ENCODE results near the gene PARK7. TPM values are rescaled to one million over a fixed set of nuclear protein-coding genes. Genes with fewer than 3 reads are reported as not detected.

PARK7 gene
- total RNA-seq, 6 experiments from 2014 or later: 144 to 218 (median 173) TPM

- WGBS (ENCODE audit: insufficient coverage, low coverage, low lambda C conversion rate, missing lambda C conversion rate): 41% methylated on average over 3 of the region's 3 CpGs
- Histone ChIP-seq H3K27me3 (no peaks in the 10 kb centered on the region), H3K4me1 (peaks cover 0 to 70% (median 12%) of the 10 kb centered on the region in 4 donors), H3K27ac (peak overlapping the region in 2 of 3 donors; percentile 50 to 100), H3K4me3 (peak overlapping the region in 1 of 3 donors; percentile 10), H3K9me3 (no peaks in the 10 kb centered on the region), H3K36me3 (peaks cover 0 to 92% (median 18%) of the 10 kb centered on the region in 4 donors)
- peak in 2 of 4 donors; percentile 2 to 3 for ATAC-seq
- no peak for DNase-seq
- intact Hi-C loops (cut with DNase I): no loop called here
- no peak for TF ChIP-seq POLR2A (IDR thresholded peaks at IDR 0.05)
- TF ChIP-seq, protein P1, sequence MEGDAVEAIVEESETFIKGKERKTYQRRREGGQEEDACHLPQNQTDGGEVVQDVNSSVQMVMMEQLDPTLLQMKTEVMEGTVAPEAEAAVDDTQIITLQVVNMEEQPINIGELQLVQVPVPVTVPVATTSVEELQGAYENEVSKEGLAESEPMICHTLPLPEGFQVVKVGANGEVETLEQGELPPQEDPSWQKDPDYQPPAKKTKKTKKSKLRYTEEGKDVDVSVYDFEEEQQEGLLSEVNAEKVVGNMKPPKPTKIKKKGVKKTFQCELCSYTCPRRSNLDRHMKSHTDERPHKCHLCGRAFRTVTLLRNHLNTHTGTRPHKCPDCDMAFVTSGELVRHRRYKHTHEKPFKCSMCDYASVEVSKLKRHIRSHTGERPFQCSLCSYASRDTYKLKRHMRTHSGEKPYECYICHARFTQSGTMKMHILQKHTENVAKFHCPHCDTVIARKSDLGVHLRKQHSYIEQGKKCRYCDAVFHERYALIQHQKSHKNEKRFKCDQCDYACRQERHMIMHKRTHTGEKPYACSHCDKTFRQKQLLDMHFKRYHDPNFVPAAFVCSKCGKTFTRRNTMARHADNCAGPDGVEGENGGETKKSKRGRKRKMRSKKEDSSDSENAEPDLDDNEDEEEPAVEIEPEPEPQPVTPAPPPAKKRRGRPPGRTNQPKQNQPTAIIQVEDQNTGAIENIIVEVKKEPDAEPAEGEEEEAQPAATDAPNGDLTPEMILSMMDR (IDR thresholded peaks at IDR 0.05): no peak
Measured at GRCh38 chr1:8018492-8019228, 57.1 kb downstream of the PARK7 start.

- peak overlapping the region; percentile 11 to 100 (median 50) for H3K27ac ChIP-seq
- H3K27me3 ChIP-seq: no peaks in the 10 kb centered on the region
- intact Hi-C loops (cut with DNase I): no loop called here
- WGBS (ENCODE audit: insufficient coverage, low coverage, low lambda C conversion rate, missing lambda C conversion rate): 91% methylated on average over 5 of the region's 5 CpGs
- DNase-seq (no peak), ATAC-seq (peak in 2 of 4 donors; percentile 1 to 18)
- peaks cover 0 to 70% (median 12%) of the 10 kb centered on the region in 4 donors for H3K4me1 ChIP-seq
- no peaks in the 10 kb centered on the region for H3K9me3 ChIP-seq
- peak overlapping the region in 1 of 3 donors; percentile 10 for H3K4me3 ChIP-seq
- peaks cover 0 to 92% (median 15%) of the 10 kb centered on the region in 4 donors for H3K36me3 ChIP-seq
- TF ChIP-seq, protein P1 (IDR thresholded peaks at IDR 0.05): no peak
Measured at GRCh38 chr1:8019229-8019620, 57.7 kb downstream of the PARK7 start.

GRCh38 chr1:8020032-8020431 lies 58.5 kb downstream of the PARK7 start:
- ATAC-seq (peak in 3 of 4 donors; percentile 0 to 35 (median 4)), DNase-seq (no peak)
- peaks cover 0 to 62% (median 8%) of the 10 kb centered on the region in 4 donors for H3K4me1 ChIP-seq
- peaks cover 0 to 86% (median 11%) of the 10 kb centered on the region in 4 donors for H3K36me3 ChIP-seq
- no peaks in the 10 kb centered on the region for H3K9me3 ChIP-seq
- H3K27ac ChIP-seq: peak overlapping the region; percentile 11 to 100 (median 100)
- intact Hi-C loops (cut with DNase I): no loop called here
- TF ChIP-seq, protein P1 (IDR thresholded peaks at IDR 0.05): no peak
- TF ChIP-seq POLR2A (IDR thresholded peaks at IDR 0.05): peak; percentile 3
- H3K27me3 ChIP-seq: no peaks in the 10 kb centered on the region
- H3K4me3 ChIP-seq: peak overlapping the region in 2 of 3 donors; percentile 10 to 76

- H3K36me3 ChIP-seq: peaks cover 0 to 69% (median 8%) of the 10 kb centered on the region in 4 donors
- 21% methylated on average over 6 of the region's 6 CpGs for WGBS (ENCODE audit: insufficient coverage, low coverage, low lambda C conversion rate, missing lambda C conversion rate)
- no peak for DNase-seq
- intact Hi-C loops (cut with DNase I): no loop called here
- H3K4me3 ChIP-seq: peak overlapping the region in 2 of 3 donors; percentile 76 to 78
- H3K27me3 ChIP-seq: no peaks in the 10 kb centered on the region
- TF ChIP-seq POLR2A (IDR thresholded peaks at IDR 0.05): peak; percentile 19
- TF ChIP-seq, protein P1 (IDR thresholded peaks at IDR 0.05): no peak
- H3K4me1 ChIP-seq: peaks cover 0 to 45% (median 5%) of the 10 kb centered on the region in 4 donors
- no peaks in the 10 kb centered on the region for H3K9me3 ChIP-seq
- no peak for ATAC-seq
- H3K27ac ChIP-seq: peak overlapping the region; percentile 40 to 100 (median 100)
Measured at GRCh38 chr1:8021676-8022266, 60.3 kb downstream of the PARK7 start.

All from right lobe of liver (tissue), 6 donors.